ENCODE results near the gene GH1. TPM values are rescaled to one million over a fixed set of nuclear protein-coding genes. Genes with fewer than 3 reads are reported as not detected.

Gene GH1
- total and polyA plus RNA-seq, 2 donors (not counting 1 experiment from before 2014, with no cell fraction given), result 1.7 to 2.3 TPM

DNA sequence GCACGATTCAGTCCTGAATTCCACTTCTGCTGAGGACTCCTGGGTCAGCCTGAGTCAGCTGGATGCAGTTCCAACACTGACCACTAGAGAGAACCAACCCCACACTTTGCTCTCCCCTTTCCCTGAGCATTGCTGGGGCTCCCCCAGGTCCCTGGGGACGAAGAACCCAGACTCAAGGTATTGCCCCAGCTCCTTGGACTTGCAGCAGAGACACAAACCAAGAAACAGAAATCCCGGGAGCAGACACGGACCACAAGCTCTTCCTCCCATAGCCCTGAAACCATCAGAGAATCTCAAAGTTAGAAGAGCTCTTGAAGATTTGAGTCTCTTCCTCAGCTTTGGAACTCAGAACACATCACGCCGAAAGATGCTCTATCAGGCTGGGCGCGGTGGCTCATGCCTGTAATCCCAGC, 678 bp upstream of the GH1 start:
- TF ChIP-seq CTCF (IDR thresholded peaks at IDR 0.05) (peak; percentile 88), EZH2 (IDR thresholded peaks at IDR 0.05; ENCODE audit: borderline replicate concordance, insufficient read depth, low read depth, low read length, poor library complexity, severe bottlenecking) (no peak)
- Histone ChIP-seq H3K4me1 (ENCODE audit: control insufficient read depth in 2 of 2, insufficient read depth in 2 of 2, low read length in 2 of 2) (peaks cover 68 to 83% of the 10 kb centered on the region in 2 donors), H3K9me3 (ENCODE audit: control extremely low read depth in 1 of 3, control insufficient read depth in 2 of 3, insufficient read depth in 1 of 3, low read length in 2 of 3) (no peaks in the 10 kb centered on the region), H2AFZ (ENCODE audit: insufficient read depth, low read depth, low read length, poor library complexity, severe bottlenecking) (no peak overlapping the region), H3K4me2 (replicated peaks; ENCODE audit: low read depth, low read length, poor library complexity, severe bottlenecking) (peak overlapping the region; percentile 62), H3K27ac (ENCODE audit: low read length in 2 of 2) (peak overlapping the region in 1 of 2 donors; percentile 18), H3K36me3 (replicated peaks in 1 of 2; ENCODE audit: control extremely low read depth in 1 of 2, control insufficient read depth in 1 of 2, extremely low read depth in 1 of 2, insufficient read depth in 2 of 2, low read length in 1 of 2) (no peaks in the 10 kb centered on the region), H3K9ac (ENCODE audit: low read length) (no peak overlapping the region), H4K20me1 (ENCODE audit: control insufficient read depth, insufficient read depth, low read length, poor library complexity, severe bottlenecking) (no peaks in the 10 kb centered on the region), H3K4me3 (ENCODE audit: control extremely low read depth in 1 of 5, extremely low read depth in 1 of 5, insufficient read depth in 1 of 5, low read depth in 2 of 5, low read length in 4 of 5) (peak overlapping the region in 3 of 5 experiments; percentile 8 to 26 (median 19)), H3K27me3 (replicated peaks in 1 of 4; ENCODE audit: control extremely low read depth in 1 of 4, control insufficient read depth in 3 of 4, insufficient read depth in 4 of 4, low read length in 3 of 4) (no peaks in the 10 kb centered on the region), H3K79me2 (ENCODE audit: control insufficient read depth, insufficient read depth, low read length) (peaks cover 26% of the 10 kb centered on the region)
- H3K4me1 Mint-ChIP-seq, result peaks cover 72% of the 10 kb centered on the region
- H3K4me3 Mint-ChIP-seq, result peak overlapping the region; percentile 87
- ATAC-seq (ENCODE audit: low read depth) (peak; percentile 58), DNase-seq (peak; percentile 93)
- CTCF ChIA-PET, result interaction anchor here (0.7 to 26.0 kb wide), 30 partner anchors 8 to 363 kb away, joined by 3 to 834 read pairs (median 6); partner anchors contain the start of genes CD79B, CSHL1, GH2 and ICAM2
- peak overlapping the region; percentile 86 for H3K27ac Mint-ChIP-seq
- 50% methylated on average over 8 of the region's 8 CpGs for WGBS (ENCODE audit: insufficient coverage)
- no peaks in the 10 kb centered on the region for H3K9me3 Mint-ChIP-seq (ENCODE audit: insufficient read depth)
- POLR2A ChIA-PET, result interaction anchor here (1.2 to 6.8 kb wide), 10 partner anchors 9 to 155 kb away, joined by 4 to 160 read pairs (median 8); partner anchors contain the start of genes CD79B and ICAM2
- intact Hi-C loops (cut with micrococcal nuclease), result loop anchor here (1.0 to 2.0 kb wide), 5 partner anchors 12 to 106 kb away; no protein-coding TSS in a partner anchor
- no peaks in the 10 kb centered on the region for H3K27me3 Mint-ChIP-seq

DNA sequence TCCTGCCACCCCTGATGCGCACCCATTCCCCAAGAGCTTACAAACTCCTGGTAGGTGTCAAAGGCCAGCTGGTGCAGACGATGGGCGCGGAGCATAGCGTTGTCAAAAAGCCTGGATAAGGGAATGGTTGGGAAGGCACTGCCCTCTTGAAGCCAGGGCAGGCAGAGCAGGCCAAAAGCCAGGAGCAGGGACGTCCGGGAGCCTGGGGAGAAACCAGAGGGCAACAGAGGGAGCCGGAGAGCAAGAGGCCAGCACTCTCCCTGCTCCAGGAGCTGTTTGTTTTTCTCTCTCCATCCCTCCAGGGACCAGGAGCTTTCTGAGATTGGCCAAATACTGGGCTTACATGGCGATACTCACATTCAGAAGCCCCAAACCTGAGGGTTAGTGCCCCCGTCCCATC, 334 bp downstream of the GH1 start:
- no peaks in the 10 kb centered on the region for H3K27me3 ChIP-seq (replicated peaks in 1 of 4; ENCODE audit: control extremely low read depth in 1 of 4, control insufficient read depth in 3 of 4, insufficient read depth in 4 of 4, low read length in 3 of 4)
- no peaks in the 10 kb centered on the region for H3K9me3 Mint-ChIP-seq (ENCODE audit: insufficient read depth)
- no peaks in the 10 kb centered on the region for H3K36me3 ChIP-seq (replicated peaks in 1 of 2; ENCODE audit: control extremely low read depth in 1 of 2, control insufficient read depth in 1 of 2, extremely low read depth in 1 of 2, insufficient read depth in 2 of 2, low read length in 1 of 2)
- no peak overlapping the region for H3K4me3 Mint-ChIP-seq
- no peak overlapping the region for H3K27ac ChIP-seq (ENCODE audit: low read length in 2 of 2)
- CTCF ChIA-PET, result interaction anchor here (0.9 to 26.0 kb wide), 20 partner anchors 7 to 214 kb away, joined by 3 to 834 read pairs (median 14); partner anchors contain the start of genes CD79B, CSHL1, GH2 and ICAM2
- no peak overlapping the region for H2AFZ ChIP-seq (ENCODE audit: insufficient read depth, low read depth, low read length, poor library complexity, severe bottlenecking)
- H3K9ac ChIP-seq (ENCODE audit: low read length), result no peak overlapping the region
- POLR2A ChIA-PET, result interaction anchor here (3.2 to 6.8 kb wide), 3 partner anchors 13 to 32 kb away, joined by 21 to 160 read pairs (median 68); partner anchors contain the start of gene CD79B
- DNase-seq, result peak; percentile 11
- H4K20me1 ChIP-seq (ENCODE audit: control insufficient read depth, insufficient read depth, low read length, poor library complexity, severe bottlenecking), result no peaks in the 10 kb centered on the region
- peaks cover 74% of the 10 kb centered on the region for H3K4me1 Mint-ChIP-seq
- intact Hi-C loops (cut with micrococcal nuclease), result loop anchor here (2.0 kb wide), 1 partner anchor 72 kb away; no protein-coding TSS in a partner anchor
- ATAC-seq (ENCODE audit: low read depth), result no peak
- TF ChIP-seq EZH2 (IDR thresholded peaks at IDR 0.05; ENCODE audit: borderline replicate concordance, insufficient read depth, low read depth, low read length, poor library complexity, severe bottlenecking) (no peak), CTCF (IDR thresholded peaks at IDR 0.05) (no peak)
- 94% methylated on average over 9 of the region's 10 CpGs for WGBS (ENCODE audit: insufficient coverage)
- H3K4me1 ChIP-seq (ENCODE audit: control insufficient read depth in 2 of 2, insufficient read depth in 2 of 2, low read length in 2 of 2), result peaks cover 62 to 80% of the 10 kb centered on the region in 2 donors
- H3K27ac Mint-ChIP-seq, result peak overlapping the region; percentile 53
- H3K4me3 ChIP-seq (ENCODE audit: control extremely low read depth in 1 of 5, extremely low read depth in 1 of 5, insufficient read depth in 1 of 5, low read depth in 2 of 5, low read length in 4 of 5), result no peak overlapping the region
- H3K27me3 Mint-ChIP-seq, result no peaks in the 10 kb centered on the region
- no peaks in the 10 kb centered on the region for H3K9me3 ChIP-seq (ENCODE audit: control extremely low read depth in 1 of 3, control insufficient read depth in 2 of 3, insufficient read depth in 1 of 3, low read length in 2 of 3)
- no peak overlapping the region for H3K4me2 ChIP-seq (replicated peaks; ENCODE audit: low read depth, low read length, poor library complexity, severe bottlenecking)
- peaks cover 22% of the 10 kb centered on the region for H3K79me2 ChIP-seq (ENCODE audit: control insufficient read depth, insufficient read depth, low read length)
